K562 (cell line): ENCODE data around the gene APOBEC3C. TPM values are rescaled to one million over a fixed set of nuclear protein-coding genes. Genes with fewer than 3 reads are reported as not detected.

ENCODE experiments used
- BDP1 ChIP-seq: IDR thresholded peaks from 3 replicates; pipeline ENCODE4 v1.6.1; 2011; ENCODE audit not compliant: insufficient read length, insufficient read depth
- CEBPG ChIP-seq, 3 experiments: fragments of 200-800 bp in 1 of 3; sonication (Bioruptor generic) in 1 of 3; sonication (generic) in 1 of 3; formaldehyde crosslinking in 1 of 3; IDR thresholded peaks in 2 of 3; conservative IDR thresholded peaks in 1 of 3; 2 replicates each; pipeline versions ENCODE4 v1.6.1 to v1.8.0; 2016 to 2022; ENCODE audit warnings: missing compliant biosample characterization in 2 of 3, missing genetic modification characterization in 2 of 3, mild to moderate bottlenecking in 1 of 3, missing genetic modification reagents in 1 of 3
- COPS2 ChIP-seq: fragments of 450-650 bp; conservative IDR thresholded peaks from 2 replicates; pipeline ENCODE4 v1.6.1; 2016; ENCODE audit warnings: mild to moderate bottlenecking, moderate library complexity
- GTF2F1 ChIP-seq: IDR thresholded peaks from 2 replicates; pipeline ENCODE4 v1.6.1; 2011; ENCODE audit warnings: low read depth, low read length, improper control_type of control experiment
- GTF3C2 ChIP-seq: IDR thresholded peaks from 3 replicates; pipeline ENCODE4 v1.6.1; 2011; ENCODE audit warnings: borderline replicate concordance, mild to moderate bottlenecking, moderate library complexity; ENCODE audit not compliant: insufficient read length; ENCODE audit errors: extremely low read depth
- HMBOX1 ChIP-seq: sonication (generic); IDR thresholded peaks from 2 replicates; pipeline ENCODE4 v1.6.1; 2016
- HNRNPL ChIP-seq: fragments of 200-400 bp; formaldehyde crosslinking; IDR thresholded peaks from 2 replicates; pipeline ENCODE4 v1.6.1; 2017; ENCODE audit warnings: low read depth, mild to moderate bottlenecking, low read length
- ILK ChIP-seq: fragments of 450-650 bp; IDR thresholded peaks from 2 replicates; pipeline ENCODE4 v1.6.1; 2016; ENCODE audit warnings: missing genetic modification characterization, low read depth, mild to moderate bottlenecking, missing compliant biosample characterization, moderate library complexity, borderline replicate concordance
- L3MBTL2 ChIP-seq: fragments of 450-650 bp; IDR thresholded peaks from 2 replicates; pipeline ENCODE4 v1.6.1; 2016; ENCODE audit warnings: mild to moderate bottlenecking, moderate library complexity
- MTA1 ChIP-seq: fragments of 450-650 bp; IDR thresholded peaks from 2 replicates; pipeline ENCODE4 v1.6.1; 2017; ENCODE audit warnings: borderline replicate concordance
- NBN ChIP-seq: fragments of 450-650 bp; IDR thresholded peaks from 2 replicates; pipeline ENCODE4 v1.6.1; 2016; ENCODE audit warnings: low read depth, mild to moderate bottlenecking
- NEUROD1 ChIP-seq: fragments of 150-350 bp; IDR thresholded peaks from 2 replicates; pipeline ENCODE4 v1.6.1; 2014; ENCODE audit warnings: borderline replicate concordance, low read length, low read depth; ENCODE audit not compliant: partially characterized antibody
- NFXL1 ChIP-seq: fragments of 450-650 bp; formaldehyde crosslinking; IDR thresholded peaks from 2 replicates; pipeline ENCODE4 v1.4.0; 2021; ENCODE audit warnings: mild to moderate bottlenecking
- PCBP2 ChIP-seq: fragments of 200-400 bp; formaldehyde crosslinking; IDR thresholded peaks from 2 replicates; pipeline ENCODE4 v1.6.1; 2018; ENCODE audit warnings: low read length, low read depth, mild to moderate bottlenecking, moderate library complexity; ENCODE audit not compliant: poor library complexity, severe bottlenecking
- SAFB ChIP-seq: fragments of 200-400 bp; formaldehyde crosslinking; IDR thresholded peaks from 2 replicates; pipeline ENCODE4 v1.6.1; 2017; ENCODE audit warnings: low read depth, low read length, borderline replicate concordance
- SIN3B ChIP-seq: fragments of 450-650 bp; IDR thresholded peaks from 2 replicates; pipeline ENCODE4 v1.6.1; 2017; ENCODE audit warnings: low read depth, mild to moderate bottlenecking, moderate library complexity
- ZC3H4 ChIP-seq: sonication (generic); formaldehyde crosslinking; IDR thresholded peaks from 2 replicates; pipeline ENCODE4 v1.9.0; 2021; ENCODE audit warnings: missing genetic modification reagents, borderline replicate concordance
- ZNF121 ChIP-seq: sonication (generic); formaldehyde crosslinking; conservative IDR thresholded peaks from 2 replicates; pipeline ENCODE4 v1.8.0; 2022; ENCODE audit warnings: missing genetic modification reagents
- ZNF134 ChIP-seq: fragments of 250-450 bp; sonication (Bioruptor Pico); conservative IDR thresholded peaks from 2 replicates; pipeline ENCODE4 v1.4.0; 2020
- polyA plus RNA-seq, 8 experiments: library from polyadenylated mRNA; depleted of rRNA in 4 of 8; stranded (reverse) in 5 of 8; unstranded in 3 of 8; fragments of >200 nt; fragmentation: Nextera tagmentation in 2 of 8; fragmentation: Illumina TruSeq in 1 of 8; extraction: Ambion mirVana in 2 of 8; extraction: Trizol in 1 of 8; gene quantifications; 2 replicates each; pipeline versions ENCODE4 v1.2.1 to v1.2.3, GENCODE V29; 2011 to 2014; ENCODE audit warnings: inconsistent platforms in 1 of 8, missing spikeins in 1 of 8
- total RNA-seq, 7 experiments: library from RNA; depleted of rRNA in 6 of 7; stranded (reverse); fragments of >200 nt in 6 of 7; fragmentation: Illumina TruSeq in 2 of 7; extraction: Trizol in 2 of 7; gene quantifications; 2 replicates each; pipeline versions ENCODE4 v1.2.1 to v1.2.3, GENCODE V29; 2011 to 2021; ENCODE audit warnings: low replicate concordance in 1 of 7
- TF ChIP-seq, protein P1 (sequence below), 2 experiments: fragments of 450-650 bp; conservative IDR thresholded peaks; 2 replicates each; pipeline ENCODE4 v1.6.1; 2017; ENCODE audit warnings: mild to moderate bottlenecking in 2 of 2, moderate library complexity in 2 of 2

The APOBEC3C gene
- total and polyA plus RNA-seq, 9 of the 15 experiments (the other 6 are each of a cell fraction or from before 2014, with no cell fraction given) = 12.4 to 285 (median 55.5) TPM

- TF ChIP-seq HMBOX1 = no peak
- no peak for TF ChIP-seq NEUROD1
- TF ChIP-seq NFXL1 (CRISPR knock-in tag) = no peak
- TF ChIP-seq ILK = no peak
- no peak for TF ChIP-seq GTF3C2
- TF ChIP-seq ZNF121 = no peak
- TF ChIP-seq SAFB = no peak
- no peak for TF ChIP-seq COPS2
- TF ChIP-seq L3MBTL2 = peak; percentile 46; the same call in 1 of the 2 replicates
- TF ChIP-seq NBN = 0 out of 2 replicates have a peak, but pooled peaks have one; percentile 50
- TF ChIP-seq CEBPG (CRISPR knock-in tag; IDR thresholded peaks at IDR 0.05) = no peak
- no peak for TF ChIP-seq CEBPG (tag; conservative IDR thresholded peaks at IDR 0.05 in 1 of 2, IDR thresholded peaks at IDR 0.05 in 1 of 2)
- TF ChIP-seq ZC3H4 (CRISPR knock-in tag) = no peak
- TF ChIP-seq, protein P1, sequence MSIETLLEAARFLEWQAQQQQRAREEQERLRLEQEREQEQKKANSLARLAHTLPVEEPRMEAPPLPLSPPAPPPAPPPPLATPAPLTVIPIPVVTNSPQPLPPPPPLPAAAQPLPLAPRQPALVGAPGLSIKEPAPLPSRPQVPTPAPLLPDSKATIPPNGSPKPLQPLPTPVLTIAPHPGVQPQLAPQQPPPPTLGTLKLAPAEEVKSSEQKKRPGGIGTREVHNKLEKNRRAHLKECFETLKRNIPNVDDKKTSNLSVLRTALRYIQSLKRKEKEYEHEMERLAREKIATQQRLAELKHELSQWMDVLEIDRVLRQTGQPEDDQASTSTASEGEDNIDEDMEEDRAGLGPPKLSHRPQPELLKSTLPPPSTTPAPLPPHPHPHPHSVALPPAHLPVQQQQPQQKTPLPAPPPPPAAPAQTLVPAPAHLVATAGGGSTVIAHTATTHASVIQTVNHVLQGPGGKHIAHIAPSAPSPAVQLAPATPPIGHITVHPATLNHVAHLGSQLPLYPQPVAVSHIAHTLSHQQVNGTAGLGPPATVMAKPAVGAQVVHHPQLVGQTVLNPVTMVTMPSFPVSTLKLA (conservative IDR thresholded peaks at IDR 0.05) = no peak; a peak in 1 of 4 replicates
- no peak for TF ChIP-seq HNRNPL
- TF ChIP-seq BDP1 = no peak
- TF ChIP-seq PCBP2 = no peak
- TF ChIP-seq GTF2F1 = no peak
- no peak for TF ChIP-seq ZNF134 (CRISPR knock-in tag)
- no peak for TF ChIP-seq SIN3B
- TF ChIP-seq MTA1 = 0 out of 2 replicates have a peak, but pooled peaks have one; percentile 45
Measured at GRCh38 chr22:39012533-39013511, 1.2 kb upstream of the APOBEC3C start (continued).
